ENCODE results near the gene LRG1.

Gene LRG1

GRCh38 chr19:4539693-4540581, at the start of gene LRG1:
Gene LRG1, minus strand, starts transcription at chr19:4540036. Its CDS starts 23 bp downstream, at chr19:4540013.
- DNase-seq: no peak

- no peak for DNase-seq
Observed at GRCh38 chr19:4588291-4588761, 48.5 kb upstream of the LRG1 start.

GRCh38 chr19:4587527-4587926, 47.7 kb upstream of the LRG1 start:
- no peak for DNase-seq

- no peak for DNase-seq
Observed at GRCh38 chr19:4586691-4587090, 46.9 kb upstream of the LRG1 start.

- DNase-seq: no peak
Observed at GRCh38 chr19:4586245-4586644, 46.4 kb upstream of the LRG1 start.

GRCh38 chr19:4585556-4585955, 45.7 kb upstream of the LRG1 start:
- DNase-seq: no peak

- DNase-seq: no peak
Observed at GRCh38 chr19:4584670-4585460, 45.0 kb upstream of the LRG1 start.

- DNase-seq: peak; percentile 22
Observed at GRCh38 chr19:4583961-4584669, 44.3 kb upstream of the LRG1 start.

GRCh38 chr19:4582980-4583842, 43.4 kb upstream of the LRG1 start:
- DNase-seq: peak; percentile 37

- peak; percentile 55 for DNase-seq
Observed at GRCh38 chr19:4581666-4582553, 42.1 kb upstream of the LRG1 start.

GRCh38 chr19:4580961-4581665, 41.3 kb upstream of the LRG1 start:
- no peak for DNase-seq

- DNase-seq: peak; percentile 10
Observed at GRCh38 chr19:4580021-4580901, 40.4 kb upstream of the LRG1 start.

GRCh38 chr19:4579389-4579788, 39.6 kb upstream of the LRG1 start:
- no peak for DNase-seq

- no peak for DNase-seq
Observed at GRCh38 chr19:4578552-4579248, 38.9 kb upstream of the LRG1 start.

GRCh38 chr19:4577020-4577782, 37.4 kb upstream of the LRG1 start:
- DNase-seq: peak; percentile 44

- DNase-seq: peak; percentile 41
Observed at GRCh38 chr19:4576016-4576933, 36.4 kb upstream of the LRG1 start.

All from NCI-H226 (cell line).